GM18909 (cell line): ENCODE measurements around the gene AP1M1.

Source experiments
- ATAC-seq: cut with Tn5 transposase; IDR thresholded peaks from one replicate; pipeline ENCODE4 v1.9.1; 2021; ENCODE audit warnings: mild to moderate bottlenecking; ENCODE audit not compliant: unreplicated experiment, poor library complexity

AP1M1 gene

DNA sequence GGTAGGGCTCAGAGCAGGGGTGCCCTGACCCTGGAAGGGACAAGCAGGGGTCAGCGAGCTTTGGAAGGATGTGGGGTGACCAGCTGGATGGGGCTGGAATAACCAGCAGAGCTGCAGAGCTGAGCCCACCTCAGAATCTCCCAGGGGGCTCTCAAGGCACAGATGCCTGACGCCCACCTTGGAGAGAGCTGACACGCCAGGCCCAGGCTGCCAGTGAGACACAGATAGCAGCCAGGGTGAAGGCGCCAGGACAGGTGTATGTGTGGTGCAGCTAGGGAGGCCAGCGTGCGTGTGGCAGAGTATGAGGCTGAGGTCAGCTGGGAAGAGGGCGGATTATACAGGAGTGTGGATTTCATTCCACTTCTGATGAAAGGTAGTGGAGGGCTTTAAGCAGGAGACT, 8.9 kb downstream of the AP1M1 start:
- ATAC-seq: no peak

DNA sequence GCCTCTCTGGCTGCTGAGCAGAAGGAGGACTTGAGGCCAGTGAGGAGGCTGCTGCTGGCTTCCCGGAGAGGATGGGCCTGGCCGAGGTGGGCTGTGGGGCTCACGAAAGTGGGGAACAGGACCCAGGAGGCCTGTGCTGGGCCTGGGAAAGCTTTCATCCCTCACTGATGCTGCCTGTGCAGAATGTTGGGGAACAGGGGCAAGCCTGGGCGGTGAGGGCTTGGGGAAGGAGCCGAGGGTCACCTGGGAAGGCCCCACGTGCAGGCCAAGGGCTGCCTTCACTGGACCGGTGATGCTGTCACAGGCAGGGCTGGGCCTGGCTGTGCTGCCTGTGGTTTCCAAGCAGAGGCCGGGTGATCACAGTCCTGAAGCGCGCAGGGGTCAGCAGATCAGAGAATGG, 9.4 kb downstream of the AP1M1 start:
- ATAC-seq: no peak

DNA sequence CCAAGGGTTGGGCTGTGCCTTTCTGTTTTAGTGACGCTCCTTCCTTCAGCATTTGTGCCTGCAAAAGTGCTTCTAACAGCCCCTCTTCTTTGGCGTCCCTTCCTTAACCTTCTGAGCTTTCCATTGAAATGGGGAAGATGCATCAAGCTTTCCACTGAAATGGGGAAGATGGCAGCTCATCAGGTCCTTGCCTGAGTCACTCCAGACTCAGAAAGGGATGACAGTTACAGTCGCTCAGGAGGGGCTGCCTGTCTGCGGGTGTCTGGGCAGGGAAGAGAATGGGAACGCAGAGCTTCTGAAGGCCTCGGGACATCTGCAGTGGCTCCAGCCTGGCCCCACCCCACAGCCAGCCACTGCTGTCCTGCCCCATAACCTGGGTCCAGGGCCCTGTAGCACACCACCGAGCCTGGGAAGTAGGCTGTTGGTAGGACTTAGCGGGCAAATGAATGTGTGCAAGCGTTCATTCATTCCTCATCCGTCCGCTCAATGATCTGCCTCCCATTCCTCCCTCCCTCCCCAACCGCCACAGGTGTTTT, 9.8 kb downstream of the AP1M1 start:
- ATAC-seq: no peak

DNA sequence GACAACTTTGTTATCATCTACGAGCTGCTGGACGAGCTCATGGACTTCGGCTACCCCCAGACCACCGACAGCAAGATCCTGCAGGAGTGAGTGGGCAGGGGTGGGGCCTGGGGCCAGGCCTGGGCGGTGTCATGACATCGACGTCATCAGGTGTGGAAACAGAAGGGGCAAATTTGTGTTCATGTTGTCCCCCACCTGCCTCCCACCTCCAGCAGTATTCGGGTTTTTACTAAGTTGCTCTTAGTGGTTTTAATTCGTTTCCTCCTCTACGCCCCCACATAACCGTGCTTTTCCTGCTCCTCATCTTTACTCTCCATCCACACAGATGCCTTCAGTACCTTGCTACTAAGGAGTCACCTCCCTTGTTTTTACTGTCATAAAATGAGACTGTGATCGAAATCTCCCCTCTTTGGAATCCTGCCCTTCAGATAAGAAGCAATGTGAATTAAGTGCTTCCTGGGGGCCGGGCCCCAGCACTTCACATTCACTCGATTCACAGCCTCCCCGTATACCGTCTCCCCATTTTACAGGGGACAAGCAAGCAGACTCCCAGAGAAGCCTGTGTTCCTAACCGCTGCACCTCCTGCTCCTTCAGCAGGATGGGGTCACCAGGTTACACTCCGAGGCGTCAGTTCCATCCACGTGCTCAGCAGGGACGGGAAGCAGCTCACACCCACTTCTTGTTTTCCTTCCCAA, 10.5 kb downstream of the AP1M1 start:
- ATAC-seq: no peak

DNA sequence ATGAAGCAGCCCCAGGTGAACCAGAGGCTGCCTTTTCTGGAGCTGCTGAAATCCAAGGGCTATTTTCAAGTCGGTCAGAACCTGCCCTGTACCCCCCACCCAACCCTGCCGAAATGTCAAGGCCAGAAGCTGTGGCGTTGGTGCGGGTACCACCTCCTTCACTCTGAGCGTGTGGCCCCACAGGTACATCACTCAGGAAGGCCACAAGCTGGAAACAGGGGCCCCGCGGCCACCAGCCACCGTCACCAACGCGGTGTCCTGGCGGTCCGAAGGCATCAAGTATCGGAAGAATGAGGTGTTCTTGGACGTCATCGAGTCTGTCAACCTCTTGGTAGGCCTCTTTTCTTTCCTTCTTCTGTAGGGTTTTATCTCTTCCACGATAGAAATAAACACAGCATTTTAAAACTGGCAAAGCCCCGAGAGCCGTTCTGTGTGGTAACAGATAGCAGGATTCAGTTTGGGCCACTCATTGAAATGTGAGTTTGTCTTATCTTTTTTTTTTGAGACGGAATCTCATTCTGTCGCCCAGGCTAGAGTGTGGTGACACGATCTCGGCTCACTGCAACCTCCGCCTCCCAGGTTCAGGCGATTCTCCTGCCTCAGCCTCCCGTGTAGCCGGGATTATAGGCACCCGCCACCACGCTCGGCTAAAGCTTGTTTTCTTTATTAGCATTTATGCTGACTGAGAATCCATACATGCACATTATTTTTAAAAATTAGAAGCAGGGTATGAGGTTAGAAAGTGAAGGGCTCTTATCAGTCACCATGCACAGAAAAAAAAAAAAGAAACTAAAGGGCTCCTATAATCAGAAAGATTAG, 11.3 kb downstream of the AP1M1 start:
- ATAC-seq: no peak

DNA sequence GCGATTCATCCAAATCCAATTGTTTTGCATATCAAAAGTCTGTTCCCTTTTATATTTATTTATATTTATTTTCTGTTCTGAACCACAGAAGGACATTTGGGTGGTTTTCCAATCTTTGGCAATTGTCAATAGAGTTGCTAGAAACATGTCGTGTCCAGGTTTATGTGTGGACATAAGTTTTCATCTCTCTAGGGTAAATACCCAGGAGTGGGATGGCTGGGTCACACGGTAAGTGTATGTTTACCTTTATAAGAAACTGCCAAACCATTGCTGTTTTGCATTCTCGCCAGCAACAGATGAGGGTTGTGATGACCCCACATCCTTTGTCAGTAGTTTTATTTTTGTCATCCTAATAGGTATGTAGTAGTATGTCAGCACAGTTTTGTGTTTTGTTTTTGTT, 12.5 kb downstream of the AP1M1 start:
- ATAC-seq: no peak

DNA sequence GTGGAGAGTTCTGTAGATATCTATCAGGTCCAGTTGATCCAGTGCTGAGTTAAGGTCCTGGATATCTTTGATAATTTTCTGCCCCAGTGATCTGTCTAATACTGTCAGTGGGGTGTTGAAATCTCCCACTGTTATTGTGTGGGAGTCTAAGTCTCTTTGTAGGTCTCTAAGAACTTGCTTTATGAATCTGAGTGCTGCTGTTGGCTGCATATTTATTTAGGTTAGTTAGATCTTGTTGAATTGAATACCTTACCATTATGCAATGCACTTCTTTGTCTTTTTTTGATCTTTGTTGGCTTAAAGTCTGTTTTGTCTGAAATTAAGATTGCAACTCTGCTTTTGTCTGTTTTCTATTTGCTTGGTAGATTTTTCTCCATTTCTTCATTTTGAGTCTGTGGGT, 15.4 kb downstream of the AP1M1 start:
- no peak for ATAC-seq

DNA sequence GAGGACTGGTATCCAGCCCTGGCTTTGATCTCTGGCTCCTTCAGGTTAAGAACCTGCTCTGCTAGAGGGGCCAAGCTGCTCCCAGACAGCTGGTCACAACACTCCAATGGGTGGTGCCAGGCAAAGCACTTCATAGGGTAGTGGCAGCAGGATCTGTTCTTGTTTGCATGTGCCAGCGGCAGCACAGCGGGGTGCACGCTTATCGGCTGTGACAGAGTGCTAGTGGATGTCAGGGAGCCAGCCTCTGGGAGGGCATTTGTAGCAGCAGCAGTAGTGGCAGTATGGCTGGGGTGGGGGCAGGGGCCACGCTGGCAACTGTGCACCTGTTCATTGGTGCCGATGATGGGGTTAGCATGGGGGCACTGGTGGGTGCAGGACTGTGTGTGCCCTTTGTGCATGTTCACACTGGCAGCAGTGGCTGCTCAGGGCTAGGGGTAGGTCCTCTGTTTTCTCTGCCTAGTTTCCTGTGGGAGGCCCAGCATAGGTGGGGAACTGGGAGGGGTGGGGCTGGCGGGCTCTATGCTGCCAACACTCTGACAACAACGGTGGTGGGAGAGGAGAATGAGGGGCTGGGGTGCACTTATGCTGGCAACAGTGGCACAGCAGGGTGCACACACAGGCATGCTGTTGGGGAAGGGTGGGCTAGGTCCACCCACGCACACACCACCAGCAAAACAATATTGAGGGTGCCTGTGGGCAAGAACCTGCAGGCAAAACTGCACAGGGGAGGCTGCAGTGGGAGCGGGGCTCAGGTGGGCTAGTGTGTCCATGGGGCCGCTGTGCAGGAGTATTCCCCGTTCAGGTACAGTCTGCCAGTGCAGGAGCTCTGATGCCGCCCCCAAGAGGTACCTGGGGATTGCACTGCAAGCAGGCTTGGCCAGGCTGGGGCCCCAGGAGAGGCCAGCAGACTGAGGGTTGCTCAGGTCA, 19.3 kb downstream of the AP1M1 start:
- ATAC-seq: no peak

DNA sequence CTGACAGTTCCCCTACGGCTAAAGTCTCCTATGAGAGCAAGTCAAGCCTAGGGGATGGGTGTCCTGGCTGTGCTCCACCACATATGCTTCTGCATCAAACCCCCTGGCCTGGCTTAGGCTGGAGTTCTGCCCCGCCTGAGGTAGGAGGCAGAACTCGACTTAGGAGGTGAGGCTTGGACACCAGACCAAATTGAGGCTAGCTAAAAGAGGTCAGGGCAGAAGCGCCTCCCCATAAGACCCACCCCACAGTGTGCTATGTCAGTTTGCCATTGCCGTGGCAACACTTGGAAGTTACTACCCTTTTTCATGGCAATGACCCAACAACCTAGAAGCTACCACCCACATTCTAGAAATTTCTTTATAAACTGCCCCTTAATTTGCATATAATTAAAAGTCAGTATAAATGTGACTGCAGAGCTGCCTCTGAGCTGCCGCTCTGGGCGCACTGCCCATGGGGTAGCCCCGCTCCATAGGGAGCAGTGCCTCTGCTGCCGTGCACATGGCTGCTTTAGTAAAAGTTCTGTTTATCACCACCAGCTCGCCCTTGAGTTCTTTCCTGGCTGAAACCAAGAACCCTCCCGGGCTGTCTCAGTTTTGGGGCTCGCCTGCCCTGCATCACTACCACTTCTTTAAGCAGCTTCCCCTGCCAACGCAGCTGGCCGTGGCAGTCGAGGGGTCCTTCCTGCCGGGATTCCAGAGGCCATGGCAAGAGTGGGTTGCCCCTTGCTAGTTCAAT, 20.2 kb downstream of the AP1M1 start:
- ATAC-seq: no peak

DNA sequence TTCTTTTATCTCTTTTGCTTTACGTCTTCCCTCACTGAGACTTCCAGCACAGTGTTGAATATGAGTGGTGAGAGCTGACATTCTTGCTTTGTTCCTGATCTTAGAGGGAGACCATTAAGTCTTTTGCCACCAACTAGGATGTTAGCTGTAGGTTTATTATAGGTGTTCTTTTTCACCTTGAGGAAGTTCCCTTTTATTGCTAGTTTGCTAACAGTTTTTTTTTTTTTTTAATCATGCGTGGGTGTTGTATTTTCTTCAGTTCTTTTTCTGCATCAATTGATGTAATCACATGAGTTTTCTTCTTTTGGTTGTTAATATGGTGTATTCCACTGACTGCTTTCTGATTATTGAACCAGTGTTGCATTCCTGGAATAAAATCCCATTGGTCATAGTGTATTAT, 21.1 kb downstream of the AP1M1 start:
- ATAC-seq: no peak

DNA sequence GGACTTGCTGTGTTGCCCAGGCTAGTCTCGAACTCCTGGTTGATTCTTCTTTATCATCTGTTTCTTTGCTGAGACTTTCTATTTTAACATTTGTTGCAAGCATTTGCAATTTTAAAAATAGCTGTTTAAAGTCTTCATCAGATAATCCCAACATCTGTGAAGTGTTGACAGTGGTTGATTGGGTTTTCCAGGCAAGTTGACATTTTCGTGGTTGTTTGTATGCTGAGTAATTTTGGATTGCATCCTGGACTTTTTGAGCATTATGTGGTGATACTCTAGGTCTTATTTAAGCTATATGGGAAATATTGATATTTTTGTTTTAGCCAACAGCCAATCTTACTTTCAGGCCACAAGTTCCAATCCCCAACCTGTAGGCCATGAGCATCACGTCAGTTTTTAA, 25.1 kb downstream of the AP1M1 start:
- no peak for ATAC-seq

DNA sequence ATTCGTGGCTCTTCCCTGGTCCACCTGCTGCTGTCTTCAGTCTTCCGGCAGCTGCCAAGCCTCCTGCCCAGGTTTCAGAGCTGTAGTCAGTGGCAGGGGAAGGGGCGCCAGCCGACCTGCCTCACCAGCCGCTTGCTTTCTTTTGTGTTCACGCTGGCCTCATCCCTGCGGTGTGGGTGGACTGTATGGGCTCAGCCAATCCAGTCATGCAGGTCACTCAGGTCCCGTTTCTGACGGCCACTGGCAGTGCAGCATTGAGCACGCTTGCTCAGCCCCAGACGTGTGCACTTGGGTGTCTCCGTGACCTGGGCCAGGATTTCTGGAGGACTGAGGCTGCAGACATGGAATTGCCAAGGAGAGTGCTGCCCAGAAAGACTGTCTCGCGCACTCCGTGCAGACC, 26.0 kb downstream of the AP1M1 start:
- no peak for ATAC-seq

DNA sequence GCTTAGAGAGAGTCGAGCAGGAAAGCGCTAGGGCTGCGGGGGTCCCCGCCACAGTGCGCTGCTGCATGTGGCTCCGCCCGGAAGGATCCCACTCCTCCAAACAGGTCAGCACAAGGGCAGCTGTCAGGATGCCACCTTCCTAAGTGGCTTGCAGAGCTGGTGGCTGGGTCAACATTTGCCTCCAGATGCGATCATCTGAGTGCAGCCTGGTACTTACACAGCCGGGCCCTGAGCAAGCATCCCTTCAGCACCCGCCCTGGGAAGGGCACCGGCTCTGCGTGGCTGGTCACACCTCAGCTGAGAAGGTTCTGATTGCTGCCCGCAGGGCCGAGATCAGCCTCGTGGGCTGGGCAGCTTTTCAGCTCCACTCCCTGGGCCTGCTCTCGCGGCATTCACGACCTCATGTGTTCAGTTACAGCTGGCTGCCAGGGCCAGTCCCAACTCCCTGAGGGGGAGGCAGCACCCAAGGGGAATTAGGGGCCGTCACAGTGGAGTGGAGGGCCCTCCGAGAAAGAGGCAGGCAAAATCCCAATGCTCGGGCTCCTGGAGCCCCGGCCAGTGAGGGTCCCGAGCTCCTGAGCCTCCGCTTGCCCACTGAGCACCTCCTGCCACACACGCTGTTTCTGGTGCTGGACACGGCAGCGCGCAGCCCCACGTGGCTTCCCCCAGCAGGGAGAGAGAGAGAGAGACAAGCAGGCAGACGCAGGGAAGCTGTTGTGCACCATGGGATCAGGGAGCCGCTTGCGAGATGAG, 26.8 kb downstream of the AP1M1 start:
- no peak for ATAC-seq

DNA sequence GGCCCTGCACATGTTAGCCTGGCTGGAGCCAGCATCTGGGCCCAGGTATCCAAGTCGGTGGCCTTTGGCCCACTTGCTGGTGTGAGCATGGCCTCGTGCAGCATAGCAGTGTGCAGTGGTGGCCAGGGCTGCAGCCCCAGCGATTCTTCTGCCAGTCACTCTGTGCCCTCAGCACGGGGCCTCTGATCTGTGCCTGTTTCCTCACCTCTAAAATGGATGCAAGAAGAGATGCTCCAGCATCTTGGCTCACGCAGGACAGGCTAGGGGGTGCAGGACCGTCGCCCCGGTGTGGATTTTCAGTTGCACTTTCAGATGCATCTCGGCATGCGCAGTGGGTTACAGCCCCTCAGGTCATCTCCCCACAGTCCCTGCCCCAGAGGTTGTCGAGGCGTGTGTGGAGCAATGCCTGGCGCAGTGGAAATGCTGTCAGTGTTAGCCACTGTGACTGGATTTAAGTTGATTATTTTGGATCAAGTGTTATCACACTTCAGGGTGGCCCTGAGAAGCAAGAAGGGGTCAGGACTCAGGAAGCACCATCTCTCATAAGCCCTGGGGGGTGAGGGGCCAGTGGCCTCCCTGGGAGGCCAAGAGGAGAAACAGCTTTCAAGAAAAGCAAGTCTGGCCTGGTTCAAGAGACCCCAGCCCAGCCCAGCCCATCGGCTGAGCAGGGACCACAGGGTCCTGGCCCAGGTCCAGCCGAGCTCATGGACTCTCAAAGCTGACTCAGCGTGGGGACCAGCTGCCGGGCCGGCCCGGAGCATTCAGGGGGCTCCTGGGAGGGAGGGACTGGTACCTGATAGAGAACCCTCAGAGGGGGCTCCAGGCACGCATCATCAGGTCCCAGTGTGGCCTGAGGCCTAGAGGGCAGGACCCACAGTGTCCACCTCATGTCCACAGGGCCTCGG, 27.8 kb downstream of the AP1M1 start:
- no peak for ATAC-seq

DNA sequence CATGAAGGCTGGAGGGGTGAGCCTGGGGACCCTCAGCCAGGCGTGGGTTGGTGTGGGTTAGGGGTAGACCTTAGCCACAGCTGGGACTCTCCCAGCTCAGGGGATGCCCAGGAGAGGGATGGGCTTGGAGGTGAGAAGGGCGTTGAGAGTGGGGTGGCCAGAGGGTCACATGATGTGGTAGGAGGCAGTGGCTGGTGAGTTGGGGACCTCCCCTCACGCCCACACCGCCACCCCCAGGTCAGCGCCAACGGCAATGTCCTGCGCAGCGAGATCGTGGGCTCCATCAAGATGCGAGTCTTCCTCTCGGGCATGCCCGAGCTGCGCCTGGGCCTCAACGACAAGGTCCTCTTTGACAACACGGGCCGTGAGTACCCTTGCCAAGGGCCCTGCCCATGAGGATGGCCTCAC, 28.5 kb downstream of the AP1M1 start:
- no peak for ATAC-seq

DNA sequence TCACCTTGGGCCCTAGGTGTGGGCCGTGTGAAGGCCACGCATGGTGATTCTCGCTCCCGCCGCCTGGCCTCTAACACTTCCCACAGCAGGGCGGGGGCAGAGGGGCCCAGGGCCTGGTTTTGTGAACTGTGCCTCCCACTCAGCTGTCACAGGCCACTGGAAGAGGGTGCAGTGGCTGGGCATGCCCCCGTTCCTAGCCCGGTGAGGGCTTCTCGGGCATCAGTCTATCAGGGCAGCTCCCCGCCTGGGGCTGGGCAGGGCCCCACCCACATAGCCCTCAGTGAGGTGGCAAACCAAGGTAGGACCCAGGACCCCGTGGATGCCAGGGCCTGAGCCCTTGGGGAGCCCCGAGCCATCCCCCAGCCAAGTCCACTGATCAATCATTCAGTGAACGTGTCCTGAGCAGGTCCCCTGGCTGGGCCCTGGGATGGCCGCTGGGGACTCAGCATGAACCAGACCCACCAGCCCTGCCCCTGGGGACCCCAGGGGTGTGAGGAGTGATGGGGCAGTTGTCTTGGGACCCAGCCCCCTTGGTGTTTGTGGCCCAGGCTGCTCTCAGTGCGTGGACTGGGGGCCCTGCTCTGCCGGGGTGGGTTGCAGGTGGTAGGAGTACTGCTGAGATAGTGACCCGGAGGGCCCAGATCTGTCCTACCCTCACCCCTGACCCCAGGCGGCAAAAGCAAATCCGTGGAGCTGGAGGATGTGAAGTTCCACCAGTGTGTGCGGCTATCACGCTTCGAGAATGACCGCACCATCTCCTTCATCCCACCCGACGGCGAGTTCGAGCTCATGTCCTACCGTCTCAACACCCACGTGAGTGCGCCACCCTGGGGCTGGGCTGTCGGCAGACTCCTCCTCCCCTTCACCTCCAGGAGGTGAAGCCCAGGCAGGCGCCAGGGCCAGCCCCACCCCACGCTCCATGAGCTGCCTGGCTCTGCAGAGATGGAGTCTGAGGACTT, 29.4 kb downstream of the AP1M1 start:
- ATAC-seq: no peak
